ENCODE measurements around the gene GPRC5B. TPM values are rescaled to one million over a fixed set of nuclear protein-coding genes. Genes with fewer than 3 reads are reported as not detected.

GPRC5B gene
- total and polyA plus RNA-seq, 2 of the 8 experiments (the other 6 are each of a cell fraction or from before 2014, with no cell fraction given) = 106 to 160 TPM

GRCh38 chr16:19824216-19824615 lies 60.4 kb downstream of the GPRC5B start (continued):
- TF ChIP-seq HDAC6 (IDR thresholded peaks at IDR 0.05; ENCODE audit: low read depth, low read length) (no peak), USF2 (IDR thresholded peaks at IDR 0.05; ENCODE audit: low read length) (no peak), KDM1A (IDR thresholded peaks at IDR 0.05; ENCODE audit: borderline replicate concordance, low read length) (no peak), CHD7 (IDR thresholded peaks at IDR 0.05; ENCODE audit: insufficient replicate concordance, low read length) (no peak), SIRT6 (IDR thresholded peaks at IDR 0.05; ENCODE audit: low read length) (no peak), YY1 (IDR thresholded peaks at IDR 0.05; ENCODE audit: low read depth, low read length) (no peak), BRCA1 (IDR thresholded peaks at IDR 0.05; ENCODE audit: low read depth, low read length) (no peak)
